HepG2 (cell line): ENCODE results near the gene SPTBN2. TPM values are rescaled to one million over a fixed set of nuclear protein-coding genes. Genes with fewer than 3 reads are reported as not detected.

Source experiments
- ARNT ChIP-seq: fragments of 450-650 bp; IDR thresholded peaks from 2 replicates; pipeline ENCODE4 v1.6.1; 2017
- ATRX ChIP-seq: sonication (generic); formaldehyde crosslinking; IDR thresholded peaks from 2 replicates; pipeline ENCODE4 v1.4.0; 2020; ENCODE audit warnings: missing genetic modification reagents, borderline replicate concordance
- GFI1 ChIP-seq: sonication (generic); formaldehyde crosslinking; IDR thresholded peaks from 2 replicates; pipeline ENCODE4 v1.5.0; 2020; ENCODE audit warnings: missing genetic modification reagents, mild to moderate bottlenecking, borderline replicate concordance
- HCFC1 ChIP-seq: fragments of 150-350 bp; IDR thresholded peaks from 2 replicates; pipeline ENCODE4 v1.6.1; 2014; ENCODE audit warnings: low read depth, low read length
- HES4 ChIP-seq: sonication (generic); formaldehyde crosslinking; IDR thresholded peaks from 2 replicates; pipeline ENCODE4 v1.9.0; 2021; ENCODE audit warnings: mild to moderate bottlenecking, missing genetic modification reagents, borderline replicate concordance
- HNF1A ChIP-seq, 2 experiments: sonication (generic) in 1 of 2; formaldehyde crosslinking in 1 of 2; IDR thresholded peaks; 2 replicates each; pipeline versions ENCODE4 v1.4.0 to v1.6.1; 2016 to 2020; ENCODE audit warnings: borderline replicate concordance in 1 of 2, low read depth in 1 of 2, mild to moderate bottlenecking in 1 of 2, missing genetic modification reagents in 1 of 2
- PBX2 ChIP-seq: IDR thresholded peaks from 2 replicates; pipeline ENCODE4 v1.6.1; 2016; ENCODE audit warnings: control low read depth
- PHB2 ChIP-seq: fragments of 450-650 bp; IDR thresholded peaks from 2 replicates; pipeline ENCODE4 v1.6.1; 2018; ENCODE audit not compliant: partially characterized antibody
- SOX5 ChIP-seq: IDR thresholded peaks from 2 replicates; pipeline ENCODE4 v1.6.1; 2016; ENCODE audit warnings: borderline replicate concordance
- TCF7 ChIP-seq: sonication (generic); IDR thresholded peaks from 2 replicates; pipeline ENCODE4 v1.6.1; 2016; ENCODE audit warnings: antibody characterized with exemption, low read depth
- TFDP1 ChIP-seq: IDR thresholded peaks from 2 replicates; pipeline ENCODE4 v1.6.1; 2016; ENCODE audit warnings: missing compliant biosample characterization, missing genetic modification reagents, borderline replicate concordance
- ZBTB46 ChIP-seq: sonication (generic); formaldehyde crosslinking; IDR thresholded peaks from 2 replicates; pipeline ENCODE4 v1.4.0; 2020; ENCODE audit warnings: mild to moderate bottlenecking, missing genetic modification reagents, borderline replicate concordance
- polyA plus RNA-seq, 8 experiments: library from polyadenylated mRNA; depleted of rRNA in 3 of 8; stranded (reverse) in 7 of 8; unstranded in 1 of 8; fragments of >200 nt; fragmentation: Illumina TruSeq in 4 of 8; extraction: Trizol in 4 of 8; gene quantifications; 2 replicates each; pipeline versions ENCODE4 v1.2.1 to v1.2.3, GENCODE V29; 2011 to 2016; ENCODE audit warnings: low read depth in 4 of 8, missing spikeins in 1 of 8, mixed read lengths in 1 of 8; ENCODE audit not compliant: insufficient read depth in 1 of 8
- total RNA-seq, 5 experiments: library from RNA; depleted of rRNA; stranded (reverse); fragments of >200 nt; fragmentation: Illumina TruSeq; extraction: Trizol; gene quantifications; 2 replicates each; pipeline ENCODE4 v1.2.3, GENCODE V29; 2016; ENCODE audit warnings: low read depth in 1 of 5
- TF ChIP-seq, protein P1 (sequence below): sonication (generic); formaldehyde crosslinking; IDR thresholded peaks from 2 replicates; pipeline ENCODE4 v1.4.0; 2020; ENCODE audit warnings: missing genetic modification reagents
- TF ChIP-seq, protein P2 (sequence below): sonication (generic); formaldehyde crosslinking; IDR thresholded peaks from 2 replicates; pipeline ENCODE4 v1.4.0; 2020; ENCODE audit warnings: mild to moderate bottlenecking, missing genetic modification reagents
- TF ChIP-seq, protein P3 (sequence below): sonication (generic); formaldehyde crosslinking; IDR thresholded peaks from 2 replicates; pipeline ENCODE4 v1.8.0; 2022; ENCODE audit warnings: missing genetic modification reagents, mild to moderate bottlenecking, borderline replicate concordance

Gene SPTBN2
- total and polyA plus RNA-seq, 2 of the 13 experiments (the other 11 are each of a cell fraction or from before 2014, with no cell fraction given) = 0.65 to 4.0 TPM

- TF ChIP-seq PBX2 (CRISPR knock-in tag) = no peak
- no peak; the same call in 1 of the 2 replicates for TF ChIP-seq GFI1 (CRISPR knock-in tag)
- no peak for TF ChIP-seq PHB2
- TF ChIP-seq ZBTB46 = no peak
- TF ChIP-seq HCFC1 = no peak; the same call in 1 of the 2 replicates
- TF ChIP-seq, protein P1, sequence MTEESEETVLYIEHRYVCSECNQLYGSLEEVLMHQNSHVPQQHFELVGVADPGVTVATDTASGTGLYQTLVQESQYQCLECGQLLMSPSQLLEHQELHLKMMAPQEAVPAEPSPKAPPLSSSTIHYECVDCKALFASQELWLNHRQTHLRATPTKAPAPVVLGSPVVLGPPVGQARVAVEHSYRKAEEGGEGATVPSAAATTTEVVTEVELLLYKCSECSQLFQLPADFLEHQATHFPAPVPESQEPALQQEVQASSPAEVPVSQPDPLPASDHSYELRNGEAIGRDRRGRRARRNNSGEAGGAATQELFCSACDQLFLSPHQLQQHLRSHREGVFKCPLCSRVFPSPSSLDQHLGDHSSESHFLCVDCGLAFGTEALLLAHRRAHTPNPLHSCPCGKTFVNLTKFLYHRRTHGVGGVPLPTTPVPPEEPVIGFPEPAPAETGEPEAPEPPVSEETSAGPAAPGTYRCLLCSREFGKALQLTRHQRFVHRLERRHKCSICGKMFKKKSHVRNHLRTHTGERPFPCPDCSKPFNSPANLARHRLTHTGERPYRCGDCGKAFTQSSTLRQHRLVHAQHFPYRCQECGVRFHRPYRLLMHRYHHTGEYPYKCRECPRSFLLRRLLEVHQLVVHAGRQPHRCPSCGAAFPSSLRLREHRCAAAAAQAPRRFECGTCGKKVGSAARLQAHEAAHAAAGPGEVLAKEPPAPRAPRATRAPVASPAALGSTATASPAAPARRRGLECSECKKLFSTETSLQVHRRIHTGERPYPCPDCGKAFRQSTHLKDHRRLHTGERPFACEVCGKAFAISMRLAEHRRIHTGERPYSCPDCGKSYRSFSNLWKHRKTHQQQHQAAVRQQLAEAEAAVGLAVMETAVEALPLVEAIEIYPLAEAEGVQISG = peak; percentile 14; the same call in 1 of the 2 replicates
- TF ChIP-seq ARNT = no peak
- TF ChIP-seq SOX5 (CRISPR knock-in tag) = no peak; the same call in 1 of the 2 replicates
- no peak for TF ChIP-seq HNF1A (IDR thresholded peaks at IDR 0.05; ENCODE audit: low read depth)
- no peak; the same call in 1 of the 2 replicates for TF ChIP-seq HNF1A (CRISPR knock-in tag; IDR thresholded peaks at IDR 0.05; ENCODE audit: borderline replicate concordance)
- no peak for TF ChIP-seq ATRX (CRISPR knock-in tag)
- no peak for TF ChIP-seq HES4
- TF ChIP-seq TFDP1 (CRISPR knock-in tag) = peak; percentile 93
- no peak for TF ChIP-seq TCF7
- TF ChIP-seq, protein P2, sequence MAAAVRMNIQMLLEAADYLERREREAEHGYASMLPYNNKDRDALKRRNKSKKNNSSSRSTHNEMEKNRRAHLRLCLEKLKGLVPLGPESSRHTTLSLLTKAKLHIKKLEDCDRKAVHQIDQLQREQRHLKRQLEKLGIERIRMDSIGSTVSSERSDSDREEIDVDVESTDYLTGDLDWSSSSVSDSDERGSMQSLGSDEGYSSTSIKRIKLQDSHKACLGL (CRISPR knock-in tag) = no peak
- TF ChIP-seq, protein P3, sequence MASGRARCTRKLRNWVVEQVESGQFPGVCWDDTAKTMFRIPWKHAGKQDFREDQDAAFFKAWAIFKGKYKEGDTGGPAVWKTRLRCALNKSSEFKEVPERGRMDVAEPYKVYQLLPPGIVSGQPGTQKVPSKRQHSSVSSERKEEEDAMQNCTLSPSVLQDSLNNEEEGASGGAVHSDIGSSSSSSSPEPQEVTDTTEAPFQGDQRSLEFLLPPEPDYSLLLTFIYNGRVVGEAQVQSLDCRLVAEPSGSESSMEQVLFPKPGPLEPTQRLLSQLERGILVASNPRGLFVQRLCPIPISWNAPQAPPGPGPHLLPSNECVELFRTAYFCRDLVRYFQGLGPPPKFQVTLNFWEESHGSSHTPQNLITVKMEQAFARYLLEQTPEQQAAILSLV (CRISPR knock-in tag) = no peak
These were observed 51.2 kb downstream of the SPTBN2 start, which contains the start of gene RBM4B (continued) for GRCh38 chr11:66677599-66678375.
